MM.1S (cell line): Measurements from ENCODE around the gene ITGAV.

Source experiments
- DNase-seq: peaks from one replicate; pipeline ENCODE4 v3.0.0-alpha.2; 2015
- H2AFZ ChIP-seq: fragments of 300-600 bp; sonication (generic); 2 replicates; pipeline ENCODE4 v1.6.0; 2016; ENCODE audit warnings: antibody characterized with exemption, low read length
- H3F3A ChIP-seq: fragments of 300-600 bp; sonication (generic); 2 replicates; pipeline ENCODE4 v1.6.1; 2016; ENCODE audit warnings: mild to moderate bottlenecking, antibody characterized with exemption, low read length, moderate library complexity, mixed read lengths; ENCODE audit not compliant: insufficient read depth
- H3K27ac ChIP-seq: fragments of 300-600 bp; sonication (generic); 2 replicates; pipeline ENCODE4 v1.5.1; 2016; ENCODE audit warnings: mild to moderate bottlenecking, low read length
- H3K27me3 ChIP-seq: fragments of 300-600 bp; sonication (generic); replicated peaks from 2 replicates; pipeline ENCODE4 v1.6.0; 2016; ENCODE audit warnings: low read length; ENCODE audit not compliant: insufficient read depth
- H3K36me3 ChIP-seq: fragments of 300-600 bp; sonication (generic); replicated peaks from 2 replicates; pipeline ENCODE4 v1.6.1; 2016; ENCODE audit warnings: mild to moderate bottlenecking, low read length, mixed read lengths; ENCODE audit not compliant: insufficient read depth
- H3K4me1 ChIP-seq: fragments of 300-600 bp; sonication (generic); 2 replicates; pipeline ENCODE4 v1.6.1; 2016; ENCODE audit warnings: low read length, mixed read lengths
- H3K4me2 ChIP-seq: fragments of 300-600 bp; sonication (generic); 2 replicates; pipeline ENCODE4 v1.6.0; 2016; ENCODE audit warnings: low read depth, low read length
- H3K4me3 ChIP-seq: fragments of 300-600 bp; sonication (generic); 2 replicates; pipeline ENCODE4 v1.5.1; 2016; ENCODE audit warnings: low read length, mixed read lengths
- H3K79me2 ChIP-seq: fragments of 300-600 bp; sonication (generic); 2 replicates; pipeline ENCODE4 v1.6.1; 2016; ENCODE audit warnings: mixed run types, low read length, mixed read lengths
- H3K9ac ChIP-seq: fragments of 300-600 bp; sonication (generic); 2 replicates; pipeline ENCODE4 v1.6.1; 2016; ENCODE audit warnings: low read length, mixed read lengths
- H3K9me2 ChIP-seq: fragments of 300-600 bp; sonication (generic); replicated peaks from 2 replicates; pipeline ENCODE4 v1.6.1; 2016; ENCODE audit warnings: mild to moderate bottlenecking, low read length, mixed read lengths; ENCODE audit not compliant: insufficient read depth
- H3K9me3 ChIP-seq: fragments of 300-600 bp; sonication (generic); replicated peaks from 2 replicates; pipeline ENCODE4 v1.6.1; 2016; ENCODE audit warnings: mild to moderate bottlenecking, low read length, mixed read lengths; ENCODE audit not compliant: insufficient read depth
- H4K20me1 ChIP-seq: fragments of 300-600 bp; sonication (generic); 2 replicates; pipeline ENCODE4 v1.6.1; 2016; ENCODE audit warnings: mild to moderate bottlenecking, low read length, moderate library complexity, mixed read lengths; ENCODE audit not compliant: insufficient read depth
- CTCF ChIP-seq: fragments of 300-600 bp; sonication (generic); IDR thresholded peaks from 2 replicates; pipeline ENCODE4 v1.5.1; 2016; ENCODE audit warnings: antibody characterized with exemption, low read length, mixed read lengths
- EZH2 ChIP-seq: fragments of 300-600 bp; sonication (generic); optimal IDR thresholded peaks from 2 replicates; pipeline ENCODE3; 2017; ENCODE audit warnings: low read depth, mild to moderate bottlenecking, antibody characterized with exemption, low read length, mixed read lengths
- EZH2phosphoT487 ChIP-seq: fragments of 300-600 bp; sonication (generic); IDR thresholded peaks from 2 replicates; pipeline ENCODE4 v1.6.1; 2018; ENCODE audit warnings: antibody characterized with exemption, low read length

Gene ITGAV

GRCh38 chr2:186641807-186642321, 52.0 kb downstream of the ITGAV start:
- Histone ChIP-seq H3K36me3 (no peaks in the 10 kb centered on the region; the same call in 1 of the 2 replicates), H4K20me1 (no peaks in the 10 kb centered on the region), H2AFZ (no peak overlapping the region), H3K4me3 (no peak overlapping the region), H3K4me1 (peaks cover 27% of the 10 kb centered on the region), H3K79me2 (no peaks in the 10 kb centered on the region), H3K4me2 (no peak overlapping the region), H3K27me3 (no peaks in the 10 kb centered on the region), H3K27ac (no peak overlapping the region), H3K9me2 (no peaks in the 10 kb centered on the region), H3K9ac (no peak overlapping the region), H3K9me3 (no peaks in the 10 kb centered on the region), H3F3A (peaks cover 18% of the 10 kb centered on the region)
- TF ChIP-seq EZH2 (no peak), CTCF (peak; percentile 73)
- peak; percentile 67 for DNase-seq

- no peak for TF ChIP-seq EZH2phosphoT487
- TF ChIP-seq CTCF: no peak
- TF ChIP-seq EZH2: no peak
- Histone ChIP-seq H3K79me2 (no peaks in the 10 kb centered on the region), H3K9ac (no peak overlapping the region), H2AFZ (no peak overlapping the region), H4K20me1 (no peaks in the 10 kb centered on the region), H3K4me2 (no peak overlapping the region), H3K4me3 (no peak overlapping the region), H3K9me3 (no peaks in the 10 kb centered on the region), H3F3A (peaks cover 14% of the 10 kb centered on the region), H3K27me3 (no peaks in the 10 kb centered on the region), H3K9me2 (no peaks in the 10 kb centered on the region), H3K27ac (no peak overlapping the region), H3K36me3 (no peaks in the 10 kb centered on the region; the same call in 1 of the 2 replicates), H3K4me1 (peaks cover 17% of the 10 kb centered on the region)
- no peak for DNase-seq
Measured at GRCh38 chr2:186644791-186645190, 54.9 kb downstream of the ITGAV start.

- no peaks in the 10 kb centered on the region for H3K9me2 ChIP-seq
- no peak for DNase-seq
- peaks cover 5% of the 10 kb centered on the region for H3K4me1 ChIP-seq
- TF ChIP-seq EZH2phosphoT487 (no peak), EZH2 (no peak), CTCF (no peak)
- no peaks in the 10 kb centered on the region; the same call in 1 of the 2 replicates for H3K36me3 ChIP-seq
- H4K20me1 ChIP-seq: no peaks in the 10 kb centered on the region
- H3K27ac ChIP-seq: no peak overlapping the region
- H3F3A ChIP-seq: 0 out of 2 replicates have a peak, but pooled peaks cover 6% of the 10 kb centered on the region
- H3K4me3 ChIP-seq: no peak overlapping the region
- H3K9me3 ChIP-seq: no peaks in the 10 kb centered on the region
- H3K27me3 ChIP-seq: no peaks in the 10 kb centered on the region
- H3K4me2 ChIP-seq: no peak overlapping the region
- no peaks in the 10 kb centered on the region for H3K79me2 ChIP-seq
- H2AFZ ChIP-seq: no peak overlapping the region
- no peak overlapping the region for H3K9ac ChIP-seq
Measured at GRCh38 chr2:186645999-186646398, 56.1 kb downstream of the ITGAV start.
